Ishikawa (cell line): Measurements from ENCODE around the gene ST6GALNAC4.

ENCODE experiments used
- CEBPB ChIP-seq: IDR thresholded peaks from 2 replicates; pipeline ENCODE4 v1.6.1; 2012
- CREB1 ChIP-seq: IDR thresholded peaks from 2 replicates; pipeline ENCODE4 v1.6.1; 2012; ENCODE audit warnings: low read depth
- EGR1 ChIP-seq: IDR thresholded peaks from 2 replicates; pipeline ENCODE4 v1.6.1; 2012
- EP300 ChIP-seq: IDR thresholded peaks from 2 replicates; pipeline ENCODE4 v1.6.1; 2012; ENCODE audit warnings: borderline replicate concordance
- FOXM1 ChIP-seq: IDR thresholded peaks from 2 replicates; pipeline ENCODE4 v1.6.1; 2012; ENCODE audit warnings: low read depth, borderline replicate concordance
- MAX ChIP-seq: IDR thresholded peaks from 2 replicates; pipeline ENCODE4 v1.6.1; 2012
- NFIC ChIP-seq: IDR thresholded peaks from 2 replicates; pipeline ENCODE4 v1.6.1; 2012
- RAD21 ChIP-seq: IDR thresholded peaks from 2 replicates; pipeline ENCODE4 v1.6.1; 2012; ENCODE audit warnings: low read depth
- TAF1 ChIP-seq: IDR thresholded peaks from 2 replicates; pipeline ENCODE4 v1.6.1; 2012; ENCODE audit warnings: low read depth, mild to moderate bottlenecking
- TCF12 ChIP-seq: IDR thresholded peaks from 2 replicates; pipeline ENCODE4 v1.6.1; 2012; ENCODE audit warnings: low read depth
- TEAD4 ChIP-seq: IDR thresholded peaks from 2 replicates; pipeline ENCODE4 v1.6.1; 2012
- USF1 ChIP-seq: IDR thresholded peaks from 2 replicates; pipeline ENCODE4 v1.6.1; 2012
- YY1 ChIP-seq: IDR thresholded peaks from 2 replicates; pipeline ENCODE4 v1.6.1; 2012; ENCODE audit warnings: low read depth
- ZBTB7A ChIP-seq: IDR thresholded peaks from 2 replicates; pipeline ENCODE4 v1.6.1; 2012; ENCODE audit warnings: low read depth
- TF ChIP-seq, protein P1 (sequence below): IDR thresholded peaks from 2 replicates; pipeline ENCODE4 v1.6.1; 2012; ENCODE audit warnings: low read depth, mild to moderate bottlenecking

The ST6GALNAC4 gene, protein sequence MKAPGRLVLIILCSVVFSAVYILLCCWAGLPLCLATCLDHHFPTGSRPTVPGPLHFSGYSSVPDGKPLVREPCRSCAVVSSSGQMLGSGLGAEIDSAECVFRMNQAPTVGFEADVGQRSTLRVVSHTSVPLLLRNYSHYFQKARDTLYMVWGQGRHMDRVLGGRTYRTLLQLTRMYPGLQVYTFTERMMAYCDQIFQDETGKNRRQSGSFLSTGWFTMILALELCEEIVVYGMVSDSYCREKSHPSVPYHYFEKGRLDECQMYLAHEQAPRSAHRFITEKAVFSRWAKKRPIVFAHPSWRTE

DNA sequence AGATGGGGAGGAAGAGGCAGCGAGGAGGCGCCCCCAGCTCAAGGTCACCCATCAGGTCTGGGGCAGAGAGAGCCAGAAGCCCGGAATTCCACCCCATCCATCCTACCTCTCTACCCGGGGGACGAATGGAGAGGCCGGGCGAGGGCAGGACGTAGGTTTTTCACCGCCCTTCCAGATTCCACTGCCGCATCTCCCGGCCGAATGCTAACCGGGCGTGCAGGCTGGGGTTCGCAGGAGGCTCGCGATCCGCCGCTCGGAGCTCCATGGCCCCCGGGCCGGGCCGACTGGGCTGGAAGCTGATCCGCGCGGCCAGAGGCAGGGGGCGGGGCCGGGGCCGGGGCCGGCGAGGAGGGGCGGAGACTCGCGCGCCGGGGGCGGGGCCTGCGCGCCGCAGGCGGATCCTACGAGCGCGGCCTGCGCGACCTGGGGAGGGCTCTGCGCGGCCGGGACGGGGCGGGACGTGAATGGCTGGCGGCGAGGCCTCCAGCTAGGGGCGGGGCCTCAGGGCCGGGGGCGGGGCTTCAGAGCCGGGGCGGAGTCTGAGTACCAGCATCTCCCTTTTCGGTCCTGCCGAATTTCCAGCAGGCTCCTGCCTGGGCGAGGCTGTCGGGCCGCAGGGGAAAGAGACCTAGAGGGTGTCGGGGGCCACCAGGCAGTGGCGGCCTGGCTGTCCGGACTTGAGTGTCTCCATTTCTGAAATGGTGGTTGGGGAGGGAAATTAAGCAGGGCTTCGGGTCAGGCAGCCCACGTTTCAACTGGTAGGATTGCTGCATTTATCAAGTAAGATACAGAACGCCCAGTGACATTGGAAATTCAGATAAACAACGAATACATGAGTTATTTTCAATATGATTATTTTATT is at the start of gene ST6GALNAC4:
ST6GALNAC4 (minus strand) TSS at position 322 of the 862 bp plus-strand sequence. CDS start 622 bp downstream, outside the sequence.
- peak; percentile 40; the same call in 1 of the 2 replicates for TF ChIP-seq TAF1
- 0 out of 2 replicates have a peak, but pooled peaks have one; percentile 11 for TF ChIP-seq MAX
- TF ChIP-seq EGR1, result no peak

- TF ChIP-seq ZBTB7A (no peak), TEAD4 (no peak), TAF1 (no peak), YY1 (no peak), RAD21 (no peak)
These were observed 49.1 kb upstream of the ST6GALNAC4 start for GRCh38 chr9:127965953-127966352.

- TF ChIP-seq USF1 (no peak), MAX (no peak; the same call in 1 of the 2 replicates), NFIC (peak; percentile 25; the same call in 1 of the 2 replicates), EP300 (no peak), YY1 (no peak), TAF1 (no peak), TCF12 (no peak)
These were observed 46.7 kb upstream of the ST6GALNAC4 start for GRCh38 chr9:127963359-127964064.

- TF ChIP-seq CREB1 (no peak), EGR1 (no peak), RAD21 (no peak), FOXM1 (no peak), NFIC (no peak)
- TF ChIP-seq, protein P1, sequence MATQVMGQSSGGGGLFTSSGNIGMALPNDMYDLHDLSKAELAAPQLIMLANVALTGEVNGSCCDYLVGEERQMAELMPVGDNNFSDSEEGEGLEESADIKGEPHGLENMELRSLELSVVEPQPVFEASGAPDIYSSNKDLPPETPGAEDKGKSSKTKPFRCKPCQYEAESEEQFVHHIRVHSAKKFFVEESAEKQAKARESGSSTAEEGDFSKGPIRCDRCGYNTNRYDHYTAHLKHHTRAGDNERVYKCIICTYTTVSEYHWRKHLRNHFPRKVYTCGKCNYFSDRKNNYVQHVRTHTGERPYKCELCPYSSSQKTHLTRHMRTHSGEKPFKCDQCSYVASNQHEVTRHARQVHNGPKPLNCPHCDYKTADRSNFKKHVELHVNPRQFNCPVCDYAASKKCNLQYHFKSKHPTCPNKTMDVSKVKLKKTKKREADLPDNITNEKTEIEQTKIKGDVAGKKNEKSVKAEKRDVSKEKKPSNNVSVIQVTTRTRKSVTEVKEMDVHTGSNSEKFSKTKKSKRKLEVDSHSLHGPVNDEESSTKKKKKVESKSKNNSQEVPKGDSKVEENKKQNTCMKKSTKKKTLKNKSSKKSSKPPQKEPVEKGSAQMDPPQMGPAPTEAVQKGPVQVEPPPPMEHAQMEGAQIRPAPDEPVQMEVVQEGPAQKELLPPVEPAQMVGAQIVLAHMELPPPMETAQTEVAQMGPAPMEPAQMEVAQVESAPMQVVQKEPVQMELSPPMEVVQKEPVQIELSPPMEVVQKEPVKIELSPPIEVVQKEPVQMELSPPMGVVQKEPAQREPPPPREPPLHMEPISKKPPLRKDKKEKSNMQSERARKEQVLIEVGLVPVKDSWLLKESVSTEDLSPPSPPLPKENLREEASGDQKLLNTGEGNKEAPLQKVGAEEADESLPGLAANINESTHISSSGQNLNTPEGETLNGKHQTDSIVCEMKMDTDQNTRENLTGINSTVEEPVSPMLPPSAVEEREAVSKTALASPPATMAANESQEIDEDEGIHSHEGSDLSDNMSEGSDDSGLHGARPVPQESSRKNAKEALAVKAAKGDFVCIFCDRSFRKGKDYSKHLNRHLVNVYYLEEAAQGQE, result no peak
These were observed 46.2 kb upstream of the ST6GALNAC4 start for GRCh38 chr9:127963041-127963358.

GRCh38 chr9:127962278-127962677 is 45.4 kb upstream of the ST6GALNAC4 start:
- TF ChIP-seq MAX (no peak), EP300 (no peak), YY1 (no peak), TCF12 (no peak), CREB1 (no peak), USF1 (no peak), CEBPB (no peak), TAF1 (no peak), ZBTB7A (no peak)
- TF ChIP-seq, protein P1, result no peak
